GM19043 (cell line): ENCODE data around the gene CCT8.
"Not testable (repeated sequence)": the region's sequence is repeated elsewhere in the genome, so short reads cannot be mapped to it uniquely, and the experiment has no call there.

ENCODE experiments used
- ATAC-seq: cut with Tn5 transposase; IDR thresholded peaks from one replicate; pipeline ENCODE4 v1.9.1; 2021; ENCODE audit warnings: low read depth; ENCODE audit not compliant: unreplicated experiment

Gene CCT8

DNA sequence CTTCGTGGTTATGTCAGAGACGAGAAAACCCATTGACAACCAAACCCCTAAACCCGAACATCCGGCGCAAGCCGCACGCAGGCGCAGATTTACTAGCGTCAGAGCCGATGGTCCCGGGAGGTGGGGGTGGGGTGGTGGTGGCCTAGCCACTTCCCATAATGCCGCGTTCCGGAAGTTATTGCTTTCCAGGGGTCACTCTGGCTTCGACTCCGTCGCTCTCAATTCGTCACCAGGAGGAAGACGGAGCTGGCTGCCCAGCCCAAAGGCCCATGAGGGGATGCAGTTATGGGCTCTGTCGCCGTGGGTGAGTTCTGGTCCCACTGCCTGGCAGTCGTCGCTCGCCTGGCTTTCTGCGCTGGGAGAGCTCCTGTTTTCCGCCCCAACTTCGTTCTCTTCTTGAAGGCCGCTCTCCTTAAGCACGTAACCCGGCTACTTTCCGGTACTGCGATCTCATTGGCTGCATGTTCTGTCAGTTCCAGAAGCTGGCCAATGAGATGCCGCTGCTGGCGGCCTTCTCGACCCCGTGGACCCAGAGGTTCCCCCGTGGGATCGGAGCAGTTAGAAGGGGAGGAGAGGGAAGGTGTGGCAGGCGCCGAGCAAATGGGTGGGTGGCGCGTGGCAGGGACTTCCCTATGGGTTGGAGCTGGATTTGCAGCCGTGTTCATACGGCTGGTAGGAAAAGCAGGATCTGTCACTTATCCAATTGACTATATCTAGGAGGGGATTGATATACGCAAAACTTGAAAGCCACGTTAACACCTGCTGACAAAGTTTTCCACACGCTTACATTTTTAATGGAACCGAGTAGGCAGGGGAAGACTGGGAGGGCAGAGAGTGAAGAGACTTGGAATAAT is 48.7 kb downstream of the CCT8 start, which contains the start of gene USP16:
Gene USP16 (plus strand): TSS at position 195 of the 854 bp plus-strand sequence. CDS start 3,246 bp downstream, outside the sequence.
- peak; percentile 97 for ATAC-seq

DNA sequence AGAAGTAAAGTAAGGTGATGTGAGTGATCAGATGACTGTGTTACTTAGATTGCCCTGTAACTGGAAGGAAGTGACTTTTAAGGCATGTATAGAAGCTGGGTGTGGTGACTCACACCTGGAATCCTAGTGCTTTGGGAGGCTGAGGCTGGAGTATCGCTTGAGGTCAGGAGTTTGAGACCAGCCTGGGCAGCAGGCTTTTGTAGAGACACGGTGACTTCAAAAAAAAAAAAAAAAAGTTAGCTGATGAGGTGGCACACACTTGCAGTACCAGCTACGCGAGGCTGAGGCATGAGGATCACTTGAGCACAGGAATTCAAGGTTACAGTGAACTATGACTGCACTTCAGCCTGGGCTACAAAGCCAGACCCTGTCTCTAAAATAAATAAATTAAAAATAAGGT is 51.3 kb downstream of the CCT8 start:
- ATAC-seq = no peak

DNA sequence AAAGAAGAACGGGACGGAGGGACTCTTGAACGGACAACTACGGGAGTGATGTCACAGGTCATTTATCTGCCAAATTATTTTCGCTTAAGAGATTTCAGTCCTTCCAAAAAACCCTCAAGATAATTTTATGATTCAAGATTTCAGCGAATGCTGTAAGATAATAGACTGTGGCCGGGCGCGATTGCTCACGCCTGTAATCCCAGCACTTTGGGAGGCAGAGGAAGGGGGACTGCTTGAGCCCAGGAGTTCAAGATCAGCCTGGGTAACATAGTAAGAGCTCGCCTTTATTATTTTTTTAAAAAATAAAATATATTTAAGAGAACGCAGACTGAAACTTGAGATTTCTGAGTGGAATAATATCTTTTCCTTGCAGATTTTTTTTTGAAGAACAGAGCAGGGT is 54.9 kb downstream of the CCT8 start:
- ATAC-seq = no peak

DNA sequence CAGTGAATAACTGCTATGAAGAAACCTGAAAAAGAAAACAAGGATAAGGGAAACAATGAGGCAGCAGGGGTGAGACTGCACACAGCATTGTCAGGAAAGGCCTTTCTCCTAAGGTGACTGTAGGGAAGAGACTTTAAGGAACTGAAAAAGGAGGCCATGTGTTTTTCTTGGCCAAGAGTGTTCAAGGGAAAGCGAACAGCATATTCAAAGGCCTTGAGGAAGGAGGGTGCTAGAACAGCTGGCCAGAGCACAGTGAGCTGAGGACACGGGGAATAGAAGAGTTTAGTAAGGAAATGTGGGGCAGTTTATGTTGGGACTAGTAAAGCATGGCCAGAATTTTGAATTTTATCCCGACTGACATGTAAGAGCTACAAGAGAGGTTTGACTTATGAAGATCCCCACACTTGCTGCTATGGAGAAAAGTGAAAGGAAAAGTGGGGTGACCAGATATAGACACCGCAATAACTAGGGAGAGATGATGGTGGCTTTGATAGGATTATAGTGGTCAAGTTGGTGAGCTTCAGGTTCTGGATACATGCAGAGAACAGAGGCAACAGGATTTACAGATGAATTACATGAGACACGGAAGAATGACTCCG is 55.7 kb downstream of the CCT8 start:
- ATAC-seq = no peak

DNA sequence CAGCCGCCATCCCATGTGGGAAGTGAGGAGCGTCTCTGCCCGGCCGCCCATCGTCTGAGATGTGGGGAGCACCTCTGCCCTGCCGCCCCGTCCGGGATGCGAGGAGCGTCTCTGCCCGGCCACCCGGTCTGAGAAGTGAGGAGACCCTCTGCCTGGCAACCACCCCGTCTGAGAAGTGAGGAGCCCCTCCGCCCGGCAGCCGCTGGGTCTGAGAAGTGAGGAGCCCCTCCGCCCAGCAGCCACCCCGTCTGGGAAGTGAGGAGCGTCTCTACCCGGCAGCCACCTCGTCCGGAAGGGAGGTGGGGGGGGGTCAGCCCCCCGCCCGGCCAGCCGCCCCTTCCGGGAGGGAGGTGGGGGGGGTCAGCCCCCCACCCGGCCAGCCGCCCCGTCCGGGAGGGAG is 62.2 kb downstream of the CCT8 start:
- not testable (repeated sequence) for ATAC-seq

DNA sequence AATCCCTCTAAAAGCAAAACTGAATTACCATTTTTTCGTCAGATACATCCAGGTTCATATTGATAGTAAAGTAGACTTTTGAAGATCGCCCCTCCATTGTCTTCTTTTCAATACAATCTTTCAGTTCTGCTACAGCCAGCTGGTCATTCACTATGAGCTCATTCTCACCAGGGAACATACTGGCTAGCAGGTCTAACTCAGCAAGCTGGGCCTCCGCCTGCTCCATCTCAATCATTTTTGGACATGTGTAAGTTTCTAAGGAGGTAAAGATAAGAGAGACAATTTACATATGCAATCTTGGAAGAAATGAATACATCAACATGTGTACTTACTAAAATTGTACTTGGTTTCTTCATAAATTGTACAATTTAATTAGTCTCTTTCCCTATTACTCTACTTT is 65.1 kb downstream of the CCT8 start:
- no peak for ATAC-seq

DNA sequence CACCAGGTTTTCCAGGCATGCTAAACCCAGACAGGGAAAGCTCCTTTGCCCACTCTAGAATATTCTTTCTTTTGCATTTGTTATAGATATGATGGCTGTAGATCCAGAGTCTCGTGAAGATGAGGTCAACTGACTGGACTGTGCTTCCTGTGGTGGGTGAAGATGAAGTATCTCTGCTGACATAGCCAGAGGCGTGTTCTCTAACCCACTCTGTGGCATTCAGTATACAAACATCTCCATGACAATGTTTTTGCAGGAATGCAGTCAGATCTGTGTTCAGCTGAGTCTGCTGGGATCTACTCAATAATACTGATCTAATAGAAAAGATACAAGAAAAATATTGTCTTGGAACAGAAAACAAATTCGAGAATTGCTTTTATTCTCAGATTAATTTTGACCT is 65.6 kb downstream of the CCT8 start:
- no peak for ATAC-seq

DNA sequence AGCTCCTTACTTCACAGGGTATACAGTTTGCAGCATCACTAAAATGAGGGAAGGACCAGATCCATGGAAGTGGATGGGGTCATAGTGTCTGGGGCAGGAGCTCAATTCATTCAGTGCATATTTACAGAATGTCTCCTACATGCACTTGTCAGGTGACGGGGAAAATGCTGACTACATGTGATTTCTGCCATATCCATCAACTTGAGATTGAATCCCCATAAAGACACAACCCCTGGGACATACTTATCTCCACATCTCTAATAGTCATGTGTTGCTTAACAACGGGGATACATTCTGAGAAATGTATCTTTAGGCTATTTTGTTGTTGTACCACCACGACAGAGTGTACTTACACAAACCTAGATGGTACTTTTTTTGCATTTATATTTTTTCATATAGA is 66.3 kb downstream of the CCT8 start:
- ATAC-seq = no peak
